ENCODE results near the gene CFAP90.

- TF ChIP-seq, protein P1, sequence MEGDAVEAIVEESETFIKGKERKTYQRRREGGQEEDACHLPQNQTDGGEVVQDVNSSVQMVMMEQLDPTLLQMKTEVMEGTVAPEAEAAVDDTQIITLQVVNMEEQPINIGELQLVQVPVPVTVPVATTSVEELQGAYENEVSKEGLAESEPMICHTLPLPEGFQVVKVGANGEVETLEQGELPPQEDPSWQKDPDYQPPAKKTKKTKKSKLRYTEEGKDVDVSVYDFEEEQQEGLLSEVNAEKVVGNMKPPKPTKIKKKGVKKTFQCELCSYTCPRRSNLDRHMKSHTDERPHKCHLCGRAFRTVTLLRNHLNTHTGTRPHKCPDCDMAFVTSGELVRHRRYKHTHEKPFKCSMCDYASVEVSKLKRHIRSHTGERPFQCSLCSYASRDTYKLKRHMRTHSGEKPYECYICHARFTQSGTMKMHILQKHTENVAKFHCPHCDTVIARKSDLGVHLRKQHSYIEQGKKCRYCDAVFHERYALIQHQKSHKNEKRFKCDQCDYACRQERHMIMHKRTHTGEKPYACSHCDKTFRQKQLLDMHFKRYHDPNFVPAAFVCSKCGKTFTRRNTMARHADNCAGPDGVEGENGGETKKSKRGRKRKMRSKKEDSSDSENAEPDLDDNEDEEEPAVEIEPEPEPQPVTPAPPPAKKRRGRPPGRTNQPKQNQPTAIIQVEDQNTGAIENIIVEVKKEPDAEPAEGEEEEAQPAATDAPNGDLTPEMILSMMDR (IDR thresholded peaks at IDR 0.05; ENCODE audit: insufficient read depth, low read length, poor library complexity, severe bottlenecking) = no peak
- no peak for TF ChIP-seq EZH2phosphoT487 (conservative IDR thresholded peaks at IDR 0.05; ENCODE audit: low read length)
Observed at GRCh38 chr5:7856855-7857254, 5.9 kb upstream of the CFAP90 start.
